ENCODE measurements around the gene AUTS2. TPM values are rescaled to one million over a fixed set of nuclear protein-coding genes. Genes with fewer than 3 reads are reported as not detected.

The AUTS2 gene
- total RNA-seq, 1 experiment from 2014 or later, result 2.5 TPM

DNA sequence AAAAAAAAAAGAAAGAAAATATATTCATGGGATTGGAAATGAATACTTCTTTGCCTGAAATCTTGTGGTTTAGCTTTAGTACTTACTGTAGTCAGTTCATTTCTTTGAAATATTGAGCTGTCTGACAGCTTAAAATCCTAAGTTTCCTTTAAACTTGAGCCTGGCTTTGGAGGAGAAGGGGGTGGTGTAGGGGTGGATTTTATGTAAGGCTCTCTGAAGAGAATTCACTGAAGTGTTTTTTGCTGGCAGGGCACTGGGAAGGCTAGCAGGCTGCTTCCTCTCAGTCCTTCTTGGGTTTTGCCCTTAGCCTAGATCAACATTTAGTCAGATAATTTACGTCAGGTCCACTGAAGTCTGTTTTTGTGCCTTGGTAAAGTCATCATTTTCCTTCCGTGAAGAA, 516.5 kb downstream of the AUTS2 start:
- in situ Hi-C loops (cut with HindIII; ENCODE audit: low pct_unique_long_range_greater_than_20kb, low sequenced_read_pairs) (no loop called here), intact Hi-C loops (cut with micrococcal nuclease; ENCODE audit: unreplicated experiment) (no loop called here)
- no peak for DNase-seq (ENCODE audit: low read depth, low spot score)
- ChIA-PET CTCF (no interaction called here), POLR2A (no interaction called here)
- BruUV-seq (replicated peaks), result no TSS peak
- Histone ChIP-seq H3K27me3 (ENCODE audit: control insufficient read depth, insufficient read depth, low read length) (no peaks in the 10 kb centered on the region), H3K4me3 (ENCODE audit: low read depth in 2 of 2, low read length in 2 of 2) (no peak overlapping the region), H3K9me3 (ENCODE audit: control insufficient read depth, insufficient read depth, low read depth, low read length) (no peaks in the 10 kb centered on the region), H3K4me1 (ENCODE audit: control insufficient read depth, insufficient read depth, low read length) (no peaks in the 10 kb centered on the region), H3K36me3 (ENCODE audit: control insufficient read depth, insufficient read depth, low read length) (no peaks in the 10 kb centered on the region), H3K27ac (ENCODE audit: low read length) (no peak overlapping the region)
- ATAC-seq, result no peak
- TF ChIP-seq SIN3A (IDR thresholded peaks at IDR 0.05; ENCODE audit: borderline replicate concordance, insufficient read depth, low read depth, low read length) (no peak), REST (IDR thresholded peaks at IDR 0.05; ENCODE audit: insufficient read depth in 1 of 2, low read depth in 2 of 2, low read length in 1 of 2) (no peak), POLR2AphosphoS5 (IDR thresholded peaks at IDR 0.05; ENCODE audit: low read depth, low read length) (no peak), TCF7L2 (IDR thresholded peaks at IDR 0.05; ENCODE audit: low read depth, low read length) (no peak)
- TF ChIP-seq, protein P1, sequence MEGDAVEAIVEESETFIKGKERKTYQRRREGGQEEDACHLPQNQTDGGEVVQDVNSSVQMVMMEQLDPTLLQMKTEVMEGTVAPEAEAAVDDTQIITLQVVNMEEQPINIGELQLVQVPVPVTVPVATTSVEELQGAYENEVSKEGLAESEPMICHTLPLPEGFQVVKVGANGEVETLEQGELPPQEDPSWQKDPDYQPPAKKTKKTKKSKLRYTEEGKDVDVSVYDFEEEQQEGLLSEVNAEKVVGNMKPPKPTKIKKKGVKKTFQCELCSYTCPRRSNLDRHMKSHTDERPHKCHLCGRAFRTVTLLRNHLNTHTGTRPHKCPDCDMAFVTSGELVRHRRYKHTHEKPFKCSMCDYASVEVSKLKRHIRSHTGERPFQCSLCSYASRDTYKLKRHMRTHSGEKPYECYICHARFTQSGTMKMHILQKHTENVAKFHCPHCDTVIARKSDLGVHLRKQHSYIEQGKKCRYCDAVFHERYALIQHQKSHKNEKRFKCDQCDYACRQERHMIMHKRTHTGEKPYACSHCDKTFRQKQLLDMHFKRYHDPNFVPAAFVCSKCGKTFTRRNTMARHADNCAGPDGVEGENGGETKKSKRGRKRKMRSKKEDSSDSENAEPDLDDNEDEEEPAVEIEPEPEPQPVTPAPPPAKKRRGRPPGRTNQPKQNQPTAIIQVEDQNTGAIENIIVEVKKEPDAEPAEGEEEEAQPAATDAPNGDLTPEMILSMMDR (IDR thresholded peaks at IDR 0.05), result no peak

GRCh38 chr7:70116244-70116643, 518.0 kb downstream of the AUTS2 start:
- intact Hi-C loops (cut with micrococcal nuclease; ENCODE audit: unreplicated experiment) (no loop called here), in situ Hi-C loops (cut with HindIII; ENCODE audit: low pct_unique_long_range_greater_than_20kb, low sequenced_read_pairs) (no loop called here)
- peaks cover 3% of the 10 kb centered on the region; the same call in 1 of the 2 replicates for H3K9me3 ChIP-seq (ENCODE audit: control insufficient read depth, insufficient read depth, low read depth, low read length)
- no peaks in the 10 kb centered on the region for H3K36me3 ChIP-seq (ENCODE audit: control insufficient read depth, insufficient read depth, low read length)
- BruUV-seq (replicated peaks), result no TSS peak
- DNase-seq (ENCODE audit: low read depth, low spot score), result no peak
- ChIA-PET CTCF (interaction anchor here (0.6 kb wide), 1 partner anchor 15 kb away, joined by 8 read pairs; no protein-coding TSS in a partner anchor), POLR2A (interaction anchor here (0.6 kb wide), 1 partner anchor 83 kb away, joined by 5 read pairs; no protein-coding TSS in a partner anchor)
- no peak for ATAC-seq
- no peaks in the 10 kb centered on the region for H3K4me1 ChIP-seq (ENCODE audit: control insufficient read depth, insufficient read depth, low read length)
- H3K4me3 ChIP-seq (ENCODE audit: low read depth in 2 of 2, low read length in 2 of 2), result no peak overlapping the region
- no peak for TF ChIP-seq POLR2AphosphoS5 (IDR thresholded peaks at IDR 0.05; ENCODE audit: low read depth, low read length)
- no peak for TF ChIP-seq REST (IDR thresholded peaks at IDR 0.05; ENCODE audit: insufficient read depth in 1 of 2, low read depth in 2 of 2, low read length in 1 of 2)
- TF ChIP-seq SIN3A (IDR thresholded peaks at IDR 0.05; ENCODE audit: borderline replicate concordance, insufficient read depth, low read depth, low read length), result no peak
- TF ChIP-seq, protein P1 (IDR thresholded peaks at IDR 0.05), result no peak
- no peak for TF ChIP-seq TCF7L2 (IDR thresholded peaks at IDR 0.05; ENCODE audit: low read depth, low read length)
- H3K27me3 ChIP-seq (ENCODE audit: control insufficient read depth, insufficient read depth, low read length), result no peaks in the 10 kb centered on the region
- no peak overlapping the region for H3K27ac ChIP-seq (ENCODE audit: low read length)

All from Panc1 (cell line).